ENCODE measurements around the gene BCKDHB. TPM values are rescaled to one million over a fixed set of nuclear protein-coding genes. Genes with fewer than 3 reads are reported as not detected.

Gene BCKDHB
- total and polyA plus RNA-seq, 2 experiments from 2014 or later, result 32.1 to 42.7 TPM

GRCh38 chr6:80226699-80227098 lies 120.2 kb downstream of the BCKDHB start:
- ATAC-seq, result no peak

More at GRCh38 chr6:80226699-80227098, 120.2 kb downstream of the BCKDHB start:
- Histone ChIP-seq H3K27me3 (ENCODE audit: insufficient read depth) (no peaks in the 10 kb centered on the region), H3K4me2 (no peak overlapping the region), H3K27ac (ENCODE audit: low read depth) (no peak overlapping the region), H3K4me1 (ENCODE audit: insufficient read depth) (peaks cover 10% of the 10 kb centered on the region), H3K9me2 (ENCODE audit: insufficient read depth) (no peaks in the 10 kb centered on the region), H3K36me3 (ENCODE audit: insufficient read depth) (no peaks in the 10 kb centered on the region), H3K79me2 (replicated peaks; ENCODE audit: insufficient read depth) (no peaks in the 10 kb centered on the region), H3K4me3 (no peak overlapping the region), H4K20me1 (replicated peaks; ENCODE audit: insufficient read depth) (peaks cover 3% of the 10 kb centered on the region; the same call in 1 of the 2 replicates), H2AFZ (no peak overlapping the region), H3F3A (replicated peaks; ENCODE audit: low read depth) (no peaks in the 10 kb centered on the region)
- Mint-ChIP-seq H3K4me3 (no peak overlapping the region), H3K27ac (no peak overlapping the region; the same call in 1 of the 2 replicates), H3K36me3 (ENCODE audit: low read depth) (peaks cover 10% of the 10 kb centered on the region; the same call in 2 of the 3 replicates), H3K27me3 (ENCODE audit: insufficient read depth, low read depth, poor library complexity) (no peaks in the 10 kb centered on the region), H3K9me3 (no peaks in the 10 kb centered on the region), H3K4me1 (peaks cover 10% of the 10 kb centered on the region)
- TF ChIP-seq JUNB (IDR thresholded peaks at IDR 0.05; ENCODE audit: unreplicated experiment) (no peak), POLR2AphosphoS5 (IDR thresholded peaks at IDR 0.05; ENCODE audit: low read depth) (no peak), EZH2phosphoT487 (IDR thresholded peaks at IDR 0.05; ENCODE audit: unreplicated experiment) (no peak), CREB1 (CRISPR knock-in tag; IDR thresholded peaks at IDR 0.05; ENCODE audit: low read depth) (no peak), ZNF114 (CRISPR knock-in tag; IDR thresholded peaks at IDR 0.05) (no peak), ZNF331 (CRISPR knock-in tag; IDR thresholded peaks at IDR 0.05; ENCODE audit: low read depth) (no peak)
- TF ChIP-seq, protein P1, sequence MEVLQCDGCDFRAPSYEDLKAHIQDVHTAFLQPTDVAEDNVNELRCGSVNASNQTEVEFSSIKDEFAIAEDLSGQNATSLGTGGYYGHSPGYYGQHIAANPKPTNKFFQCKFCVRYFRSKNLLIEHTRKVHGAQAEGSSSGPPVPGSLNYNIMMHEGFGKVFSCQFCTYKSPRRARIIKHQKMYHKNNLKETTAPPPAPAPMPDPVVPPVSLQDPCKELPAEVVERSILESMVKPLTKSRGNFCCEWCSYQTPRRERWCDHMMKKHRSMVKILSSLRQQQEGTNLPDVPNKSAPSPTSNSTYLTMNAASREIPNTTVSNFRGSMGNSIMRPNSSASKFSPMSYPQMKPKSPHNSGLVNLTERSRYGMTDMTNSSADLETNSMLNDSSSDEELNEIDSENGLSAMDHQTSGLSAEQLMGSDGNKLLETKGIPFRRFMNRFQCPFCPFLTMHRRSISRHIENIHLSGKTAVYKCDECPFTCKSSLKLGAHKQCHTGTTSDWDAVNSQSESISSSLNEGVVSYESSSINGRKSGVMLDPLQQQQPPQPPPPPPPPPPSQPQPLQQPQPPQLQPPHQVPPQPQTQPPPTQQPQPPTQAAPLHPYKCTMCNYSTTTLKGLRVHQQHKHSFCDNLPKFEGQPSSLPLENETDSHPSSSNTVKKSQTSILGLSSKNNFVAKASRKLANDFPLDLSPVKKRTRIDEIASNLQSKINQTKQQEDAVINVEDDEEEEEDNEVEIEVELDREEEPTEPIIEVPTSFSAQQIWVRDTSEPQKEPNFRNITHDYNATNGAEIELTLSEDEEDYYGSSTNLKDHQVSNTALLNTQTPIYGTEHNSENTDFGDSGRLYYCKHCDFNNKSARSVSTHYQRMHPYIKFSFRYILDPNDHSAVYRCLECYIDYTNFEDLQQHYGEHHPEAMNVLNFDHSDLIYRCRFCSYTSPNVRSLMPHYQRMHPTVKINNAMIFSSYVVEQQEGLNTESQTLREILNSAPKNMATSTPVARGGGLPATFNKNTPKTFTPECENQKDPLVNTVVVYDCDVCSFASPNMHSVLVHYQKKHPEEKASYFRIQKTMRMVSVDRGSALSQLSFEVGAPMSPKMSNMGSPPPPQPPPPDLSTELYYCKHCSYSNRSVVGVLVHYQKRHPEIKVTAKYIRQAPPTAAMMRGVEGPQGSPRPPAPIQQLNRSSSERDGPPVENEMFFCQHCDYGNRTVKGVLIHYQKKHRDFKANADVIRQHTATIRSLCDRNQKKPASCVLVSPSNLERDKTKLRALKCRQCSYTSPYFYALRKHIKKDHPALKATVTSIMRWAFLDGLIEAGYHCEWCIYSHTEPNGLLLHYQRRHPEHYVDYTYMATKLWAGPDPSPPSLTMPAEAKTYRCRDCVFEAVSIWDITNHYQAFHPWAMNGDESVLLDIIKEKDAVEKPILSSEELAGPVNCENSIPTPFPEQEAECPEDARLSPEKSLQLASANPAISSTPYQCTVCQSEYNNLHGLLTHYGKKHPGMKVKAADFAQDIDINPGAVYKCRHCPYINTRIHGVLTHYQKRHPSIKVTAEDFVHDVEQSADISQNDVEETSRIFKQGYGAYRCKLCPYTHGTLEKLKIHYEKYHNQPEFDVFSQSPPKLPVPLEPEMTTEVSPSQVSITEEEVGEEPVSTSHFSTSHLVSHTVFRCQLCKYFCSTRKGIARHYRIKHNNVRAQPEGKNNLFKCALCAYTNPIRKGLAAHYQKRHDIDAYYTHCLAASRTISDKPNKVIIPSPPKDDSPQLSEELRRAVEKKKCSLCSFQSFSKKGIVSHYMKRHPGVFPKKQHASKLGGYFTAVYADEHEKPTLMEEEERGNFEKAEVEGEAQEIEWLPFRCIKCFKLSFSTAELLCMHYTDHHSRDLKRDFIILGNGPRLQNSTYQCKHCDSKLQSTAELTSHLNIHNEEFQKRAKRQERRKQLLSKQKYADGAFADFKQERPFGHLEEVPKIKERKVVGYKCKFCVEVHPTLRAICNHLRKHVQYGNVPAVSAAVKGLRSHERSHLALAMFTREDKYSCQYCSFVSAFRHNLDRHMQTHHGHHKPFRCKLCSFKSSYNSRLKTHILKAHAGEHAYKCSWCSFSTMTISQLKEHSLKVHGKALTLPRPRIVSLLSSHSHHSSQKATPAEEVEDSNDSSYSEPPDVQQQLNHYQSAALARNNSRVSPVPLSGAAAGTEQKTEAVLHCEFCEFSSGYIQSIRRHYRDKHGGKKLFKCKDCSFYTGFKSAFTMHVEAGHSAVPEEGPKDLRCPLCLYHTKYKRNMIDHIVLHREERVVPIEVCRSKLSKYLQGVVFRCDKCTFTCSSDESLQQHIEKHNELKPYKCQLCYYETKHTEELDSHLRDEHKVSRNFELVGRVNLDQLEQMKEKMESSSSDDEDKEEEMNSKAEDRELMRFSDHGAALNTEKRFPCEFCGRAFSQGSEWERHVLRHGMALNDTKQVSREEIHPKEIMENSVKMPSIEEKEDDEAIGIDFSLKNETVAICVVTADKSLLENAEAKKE (CRISPR knock-in tag; IDR thresholded peaks at IDR 0.05), result no peak
- DNase-seq (ENCODE audit: low spot score), result no peak
